HAP-1 (cell line): ENCODE data around the gene SHROOM1.

Experiments
- DNase-seq, 2 experiments: peaks; one replicate each; pipeline ENCODE4 v3.0.0-alpha.2; 2016 to 2020; ENCODE audit warnings: low spot score in 2 of 2
- H3K27me3 ChIP-seq: fragments of 250-450 bp; sonication (Bioruptor Pico); 2 replicates; pipeline ENCODE4 v1.5.1; 2020; ENCODE audit warnings: low read depth, mild to moderate bottlenecking, moderate library complexity
- H3K36me3 ChIP-seq: fragments of 250-450 bp; sonication (Bioruptor Pico); replicated peaks from 2 replicates; pipeline ENCODE4 v1.5.1; 2020; ENCODE audit warnings: mild to moderate bottlenecking
- H3K4me1 ChIP-seq: fragments of 250-450 bp; sonication (Bioruptor Pico); 2 replicates; pipeline ENCODE4 v1.5.1; 2020; ENCODE audit warnings: mild to moderate bottlenecking
- H3K4me3 ChIP-seq: fragments of 250-450 bp; sonication (Bioruptor Pico); 2 replicates; pipeline ENCODE4 v1.5.1; 2020; ENCODE audit warnings: mild to moderate bottlenecking, moderate library complexity
- H3K9me3 ChIP-seq: fragments of 250-450 bp; sonication (Bioruptor Pico); 2 replicates; pipeline ENCODE4 v1.5.1; 2020; ENCODE audit warnings: mild to moderate bottlenecking, moderate library complexity
- in situ Hi-C: fragments of 300-500 bp; cut with MboI; formaldehyde crosslinking; loops from 3 replicates; pipeline ENCODE4 v1.14.3; 2020; ENCODE audit warnings: low sequenced_read_pairs, inconsistent platforms, mixed read lengths

Gene SHROOM1

GRCh38 chr5:132802044-132802684, 28.3 kb downstream of the SHROOM1 start:
- Histone ChIP-seq H3K4me3 (no peak overlapping the region), H3K36me3 (no peaks in the 10 kb centered on the region), H3K4me1 (no peaks in the 10 kb centered on the region), H3K27me3 (0 out of 2 replicates have a peak, but pooled peaks cover 3% of the 10 kb centered on the region), H3K9me3 (0 out of 2 replicates have a peak, but pooled peaks cover 2% of the 10 kb centered on the region)
- no peak for DNase-seq
- in situ Hi-C loops: no loop called here

DNA sequence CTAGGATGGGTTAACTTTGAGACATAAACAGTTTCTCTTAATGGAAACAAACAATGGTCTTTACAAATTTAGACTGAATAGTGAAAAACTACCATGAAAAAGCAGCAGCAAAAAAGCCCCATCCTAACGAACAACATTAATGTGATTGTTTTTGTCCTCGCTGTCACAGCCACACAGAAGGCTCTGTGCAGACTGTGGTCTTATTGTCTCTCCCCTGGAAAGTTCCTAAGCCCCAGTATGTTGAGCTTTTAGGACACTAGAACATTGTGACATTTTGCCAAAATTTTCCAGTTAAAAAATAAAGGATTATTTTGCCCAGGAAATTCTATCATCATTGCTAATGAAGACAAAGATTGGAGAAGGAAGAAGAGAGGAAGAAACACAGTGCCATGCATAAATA, 29.9 kb downstream of the SHROOM1 start:
- no peaks in the 10 kb centered on the region for H3K4me1 ChIP-seq
- 0 out of 2 replicates have a peak, but pooled peaks cover 2% of the 10 kb centered on the region for H3K9me3 ChIP-seq
- no peak for DNase-seq
- H3K27me3 ChIP-seq: 0 out of 2 replicates have a peak, but pooled peaks cover 3% of the 10 kb centered on the region
- no peaks in the 10 kb centered on the region for H3K36me3 ChIP-seq
- in situ Hi-C loops: no loop called here
- H3K4me3 ChIP-seq: no peak overlapping the region

DNA sequence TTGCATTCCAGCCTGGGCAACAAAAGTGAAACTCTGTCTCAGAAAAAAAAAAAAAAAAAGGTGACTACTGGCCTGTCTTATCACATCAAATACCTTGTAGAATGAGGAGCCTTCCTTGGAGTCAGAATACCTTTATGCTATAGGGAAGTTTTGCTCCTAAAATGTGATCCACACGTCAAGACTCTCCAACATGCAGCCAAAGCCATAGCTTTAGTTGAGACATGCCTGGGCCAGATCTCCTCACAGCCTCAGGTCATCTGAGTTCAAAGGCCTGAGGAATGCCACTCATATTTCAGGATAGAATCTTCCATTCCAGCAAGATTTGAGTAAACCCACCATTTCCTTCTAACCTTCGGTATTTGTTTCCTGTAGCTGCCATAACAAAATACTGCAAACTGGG, 31.1 kb downstream of the SHROOM1 start:
- Histone ChIP-seq H3K27me3 (0 out of 2 replicates have a peak, but pooled peaks cover 3% of the 10 kb centered on the region), H3K9me3 (no peaks in the 10 kb centered on the region), H3K4me1 (no peaks in the 10 kb centered on the region), H3K4me3 (no peak overlapping the region), H3K36me3 (no peaks in the 10 kb centered on the region)
- in situ Hi-C loops: no loop called here
- no peak for DNase-seq

DNA sequence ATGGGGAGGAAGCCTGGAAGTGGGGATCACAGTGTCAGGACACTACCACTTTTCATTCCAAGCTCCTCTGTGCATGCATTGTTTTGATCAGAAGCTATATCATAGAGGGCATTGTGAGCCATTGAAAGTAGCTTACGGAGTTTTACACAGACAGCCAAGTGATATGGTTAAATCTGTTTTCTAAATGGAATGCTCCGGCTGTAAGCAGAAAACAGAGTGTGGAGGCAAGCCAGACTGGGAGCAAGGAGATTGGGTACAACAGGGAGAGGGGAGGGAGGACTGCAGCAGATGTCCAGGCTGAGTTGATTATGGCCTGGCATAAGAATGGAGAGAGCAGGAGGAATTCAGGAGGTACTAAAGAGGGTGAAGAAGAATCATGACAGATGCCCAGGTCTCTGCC, 32.8 kb downstream of the SHROOM1 start:
- H3K4me1 ChIP-seq: no peaks in the 10 kb centered on the region

GRCh38 chr5:132791026-132791425, 39.4 kb downstream of the SHROOM1 start:
- Histone ChIP-seq H3K27me3 (no peaks in the 10 kb centered on the region), H3K9me3 (no peaks in the 10 kb centered on the region), H3K4me1 (no peaks in the 10 kb centered on the region; the same call in 1 of the 2 replicates), H3K36me3 (no peaks in the 10 kb centered on the region), H3K4me3 (no peak overlapping the region)
- in situ Hi-C loops: no loop called here
- no peak for DNase-seq

More for the DNA sequence above, 32.8 kb downstream of the SHROOM1 start:
- H3K4me3 ChIP-seq: no peak overlapping the region
- H3K27me3 ChIP-seq: 0 out of 2 replicates have a peak, but pooled peaks cover 3% of the 10 kb centered on the region
- no peaks in the 10 kb centered on the region for H3K36me3 ChIP-seq
- no peak for DNase-seq
- in situ Hi-C loops: no loop called here
- H3K9me3 ChIP-seq: no peaks in the 10 kb centered on the region

DNA sequence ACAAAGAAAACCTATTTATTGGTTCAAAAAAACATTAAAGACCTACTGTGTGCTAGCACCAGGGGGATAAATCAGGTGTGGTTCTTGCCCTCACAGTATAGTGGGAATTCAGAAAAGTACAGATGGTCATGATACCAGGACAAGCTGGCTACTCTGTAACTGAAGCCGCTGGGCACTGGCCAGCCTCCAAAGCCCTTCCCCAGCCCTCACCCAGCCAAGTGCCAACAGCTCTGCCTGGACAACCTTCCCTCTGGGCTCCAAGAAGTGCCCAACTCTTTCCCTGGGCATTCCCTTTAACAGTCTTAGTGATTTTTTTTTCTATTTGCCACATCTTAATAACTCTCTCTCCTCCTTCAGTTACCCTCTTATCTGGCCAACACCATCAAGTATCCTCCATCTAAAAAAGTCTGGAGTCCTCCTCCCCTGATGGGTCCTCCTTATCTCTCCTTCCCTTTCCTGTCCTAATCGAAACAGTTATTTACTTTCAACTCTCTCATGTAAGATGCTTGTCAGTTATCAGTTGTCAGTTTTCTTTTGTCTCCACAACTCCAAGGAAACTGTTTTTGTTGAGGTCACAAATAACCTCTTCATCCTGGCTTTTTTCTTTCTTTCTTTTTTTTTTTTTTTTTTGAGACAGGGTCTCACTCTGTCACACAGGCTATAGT, 40.1 kb downstream of the SHROOM1 start:
- Histone ChIP-seq H3K4me3 (no peak overlapping the region), H3K4me1 (no peaks in the 10 kb centered on the region; the same call in 1 of the 2 replicates), H3K36me3 (no peaks in the 10 kb centered on the region), H3K9me3 (no peaks in the 10 kb centered on the region), H3K27me3 (no peaks in the 10 kb centered on the region)
- in situ Hi-C loops: no loop called here
- no peak for DNase-seq

DNA sequence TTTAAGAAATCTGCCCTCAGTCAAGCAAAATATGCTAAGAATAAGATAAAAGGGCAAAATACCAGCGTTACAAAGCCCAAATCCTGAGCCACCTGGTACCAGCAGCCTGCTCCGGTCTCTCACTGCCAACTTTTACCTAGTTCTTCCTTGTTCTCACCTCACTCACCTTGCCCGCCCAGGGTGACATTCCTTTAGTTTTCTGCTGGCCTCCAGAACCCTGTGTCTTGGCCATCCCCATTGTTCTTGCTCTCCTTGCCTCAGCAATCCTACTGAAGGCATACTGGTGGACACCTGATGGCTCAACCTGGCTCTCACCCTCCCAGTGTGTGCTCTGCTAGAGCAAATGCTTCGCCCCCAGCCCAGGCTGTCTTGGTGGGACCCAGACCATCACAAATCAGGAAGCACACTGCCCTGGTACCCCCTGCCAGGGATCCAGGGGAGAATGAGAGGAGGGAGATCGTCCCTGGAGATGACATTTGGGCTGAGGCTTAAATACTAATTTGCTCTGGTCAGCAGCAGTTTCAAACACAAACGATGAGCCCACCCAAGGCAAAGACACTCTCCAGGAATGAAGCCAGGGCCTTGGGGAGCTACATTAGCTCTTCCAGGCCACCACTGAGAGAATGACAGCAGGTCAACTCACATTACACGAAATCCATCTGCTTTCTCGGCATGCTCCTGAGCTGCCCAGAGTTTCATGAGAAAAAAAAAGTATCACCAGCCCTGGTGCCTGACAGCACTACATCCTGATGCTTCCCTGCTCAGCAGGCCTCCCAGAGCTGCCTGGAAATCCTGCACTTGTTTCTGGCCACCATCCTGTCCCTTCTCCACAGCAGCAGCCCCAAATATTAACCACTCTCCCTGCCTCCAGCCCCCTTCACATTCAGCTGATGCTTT, 41.2 kb downstream of the SHROOM1 start:
- no peak overlapping the region for H3K4me3 ChIP-seq
- no peaks in the 10 kb centered on the region for H3K27me3 ChIP-seq
- DNase-seq: no peak
- no peaks in the 10 kb centered on the region for H3K9me3 ChIP-seq
- in situ Hi-C loops: no loop called here
- H3K4me1 ChIP-seq: no peaks in the 10 kb centered on the region; the same call in 1 of the 2 replicates
- H3K36me3 ChIP-seq: no peaks in the 10 kb centered on the region

- in situ Hi-C loops: no loop called here
- no peaks in the 10 kb centered on the region; the same call in 1 of the 2 replicates for H3K4me1 ChIP-seq
- H3K27me3 ChIP-seq: no peaks in the 10 kb centered on the region
Observed at GRCh38 chr5:132788508-132788907, 41.9 kb downstream of the SHROOM1 start.

GRCh38 chr5:132787076-132787475, 43.4 kb downstream of the SHROOM1 start:
- no peak for DNase-seq
- H3K9me3 ChIP-seq: no peaks in the 10 kb centered on the region
- H3K4me1 ChIP-seq: no peaks in the 10 kb centered on the region; the same call in 1 of the 2 replicates
- in situ Hi-C loops: no loop called here
- H3K4me3 ChIP-seq: no peak overlapping the region
- no peaks in the 10 kb centered on the region for H3K27me3 ChIP-seq
- H3K36me3 ChIP-seq: no peaks in the 10 kb centered on the region

More at GRCh38 chr5:132788508-132788907, 41.9 kb downstream of the SHROOM1 start:
- DNase-seq: no peak
- no peak overlapping the region for H3K4me3 ChIP-seq
- H3K9me3 ChIP-seq: no peaks in the 10 kb centered on the region
- no peaks in the 10 kb centered on the region for H3K36me3 ChIP-seq

DNA sequence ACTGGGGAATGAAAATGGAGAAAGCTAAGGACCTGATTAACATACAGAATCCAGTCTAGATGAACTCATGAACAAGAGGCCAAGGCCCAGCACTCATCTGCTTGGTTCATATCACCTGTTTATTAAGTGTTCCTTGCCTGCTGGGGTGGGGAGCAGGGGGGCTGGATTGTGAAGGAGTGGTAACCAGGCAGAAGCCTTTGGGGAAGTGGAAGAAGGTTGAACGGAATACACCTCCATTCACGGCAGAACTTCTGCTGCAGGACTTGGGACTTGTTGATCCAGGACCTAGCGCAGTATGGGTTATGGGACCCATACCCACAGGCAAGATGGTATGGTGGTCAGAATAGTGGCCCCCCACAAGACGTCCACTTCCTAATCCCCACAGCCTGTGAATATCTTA, 44.6 kb downstream of the SHROOM1 start:
- Histone ChIP-seq H3K9me3 (no peaks in the 10 kb centered on the region), H3K36me3 (no peaks in the 10 kb centered on the region), H3K4me1 (no peaks in the 10 kb centered on the region; the same call in 1 of the 2 replicates), H3K4me3 (no peak overlapping the region), H3K27me3 (no peaks in the 10 kb centered on the region)
- DNase-seq: no peak
- in situ Hi-C loops: no loop called here

DNA sequence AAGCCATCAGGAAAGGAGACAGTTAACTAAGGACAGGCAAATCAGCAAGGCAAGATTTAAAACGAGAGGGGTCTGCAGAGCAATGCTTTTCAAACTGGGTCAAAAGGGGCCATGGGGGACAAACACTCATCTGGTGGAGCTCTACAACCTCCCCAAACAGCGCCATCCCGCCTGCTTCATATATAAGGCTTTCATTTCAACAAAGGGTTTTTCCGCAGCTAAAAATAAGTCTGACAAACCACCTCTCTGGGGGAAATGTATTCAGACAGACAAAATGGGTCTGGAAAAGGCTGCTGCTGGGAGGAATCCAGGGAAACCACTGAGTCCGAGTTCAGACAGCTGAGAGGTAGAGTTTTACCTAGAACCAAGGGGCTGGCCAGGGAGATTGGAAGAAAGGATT, 45.1 kb downstream of the SHROOM1 start:
- no peak for DNase-seq
- Histone ChIP-seq H3K36me3 (no peaks in the 10 kb centered on the region), H3K9me3 (no peaks in the 10 kb centered on the region), H3K4me1 (no peaks in the 10 kb centered on the region; the same call in 1 of the 2 replicates), H3K27me3 (no peaks in the 10 kb centered on the region), H3K4me3 (no peak overlapping the region)
- in situ Hi-C loops: no loop called here

- H3K9me3 ChIP-seq: no peaks in the 10 kb centered on the region
- no peaks in the 10 kb centered on the region for H3K27me3 ChIP-seq
- H3K4me3 ChIP-seq: no peak overlapping the region
- in situ Hi-C loops: no loop called here
- H3K36me3 ChIP-seq: no peaks in the 10 kb centered on the region
- H3K4me1 ChIP-seq: no peaks in the 10 kb centered on the region; the same call in 1 of the 2 replicates
- no peak for DNase-seq
Observed at GRCh38 chr5:132782101-132782500, 48.3 kb downstream of the SHROOM1 start.

GRCh38 chr5:132781029-132781428, 49.4 kb downstream of the SHROOM1 start:
- in situ Hi-C loops: no loop called here
- Histone ChIP-seq H3K4me1 (no peaks in the 10 kb centered on the region; the same call in 1 of the 2 replicates), H3K27me3 (no peaks in the 10 kb centered on the region), H3K36me3 (no peaks in the 10 kb centered on the region), H3K4me3 (no peak overlapping the region), H3K9me3 (no peaks in the 10 kb centered on the region)
- DNase-seq: no peak
